ENCODE results near the gene FAM228B. TPM values are rescaled to one million over a fixed set of nuclear protein-coding genes. Genes with fewer than 3 reads are reported as not detected.

The FAM228B gene
- total and polyA plus RNA-seq, 2 donors (not counting 1 experiment from before 2014, with no cell fraction given) = 11.9 to 13.1 TPM

DNA sequence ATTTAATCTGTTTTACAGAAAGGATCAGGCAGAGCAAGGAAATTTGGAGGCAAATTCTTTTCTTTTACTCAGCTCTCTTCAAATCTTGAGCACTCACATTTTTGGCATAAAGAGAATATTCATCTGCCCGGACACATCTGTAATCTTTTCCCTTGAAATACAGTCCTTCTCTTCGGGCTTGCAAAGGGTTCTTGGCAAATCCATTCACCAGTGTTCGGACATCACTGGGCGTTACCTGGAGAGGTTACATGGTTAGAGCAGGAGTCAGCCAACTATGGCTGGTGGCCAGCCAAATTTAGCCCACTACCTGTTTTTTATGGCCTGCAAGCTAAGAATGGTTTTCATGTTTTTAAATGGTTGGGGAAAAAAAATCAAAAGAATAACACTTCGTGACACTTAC lies 2.2 kb upstream of the FAM228B start:
- H3K27ac ChIP-seq (ENCODE audit: insufficient read depth, low read length) = no peak overlapping the region
- no peak overlapping the region for H3K4me3 ChIP-seq (replicated peaks in 1 of 4; ENCODE audit: control extremely low read depth in 1 of 4, insufficient read depth in 1 of 4, low read depth in 3 of 4, low read length in 4 of 4)
- H3K27me3 ChIP-seq (ENCODE audit: control insufficient read depth, insufficient read depth, low read length) = no peaks in the 10 kb centered on the region
- H2AFZ ChIP-seq (ENCODE audit: low read length) = no peak overlapping the region
- H3K79me2 ChIP-seq (ENCODE audit: control insufficient read depth, insufficient read depth, low read length) = no peaks in the 10 kb centered on the region
- no peaks in the 10 kb centered on the region for H3K9me3 ChIP-seq (ENCODE audit: control insufficient read depth, insufficient read depth, low read depth, low read length)
- H3K4me2 ChIP-seq (ENCODE audit: extremely low read depth, insufficient read depth, low read length) = no peak overlapping the region
- TF ChIP-seq EZH2 (IDR thresholded peaks at IDR 0.05; ENCODE audit: low read length, missing control alignments) = no peak
- TF ChIP-seq, protein P1, sequence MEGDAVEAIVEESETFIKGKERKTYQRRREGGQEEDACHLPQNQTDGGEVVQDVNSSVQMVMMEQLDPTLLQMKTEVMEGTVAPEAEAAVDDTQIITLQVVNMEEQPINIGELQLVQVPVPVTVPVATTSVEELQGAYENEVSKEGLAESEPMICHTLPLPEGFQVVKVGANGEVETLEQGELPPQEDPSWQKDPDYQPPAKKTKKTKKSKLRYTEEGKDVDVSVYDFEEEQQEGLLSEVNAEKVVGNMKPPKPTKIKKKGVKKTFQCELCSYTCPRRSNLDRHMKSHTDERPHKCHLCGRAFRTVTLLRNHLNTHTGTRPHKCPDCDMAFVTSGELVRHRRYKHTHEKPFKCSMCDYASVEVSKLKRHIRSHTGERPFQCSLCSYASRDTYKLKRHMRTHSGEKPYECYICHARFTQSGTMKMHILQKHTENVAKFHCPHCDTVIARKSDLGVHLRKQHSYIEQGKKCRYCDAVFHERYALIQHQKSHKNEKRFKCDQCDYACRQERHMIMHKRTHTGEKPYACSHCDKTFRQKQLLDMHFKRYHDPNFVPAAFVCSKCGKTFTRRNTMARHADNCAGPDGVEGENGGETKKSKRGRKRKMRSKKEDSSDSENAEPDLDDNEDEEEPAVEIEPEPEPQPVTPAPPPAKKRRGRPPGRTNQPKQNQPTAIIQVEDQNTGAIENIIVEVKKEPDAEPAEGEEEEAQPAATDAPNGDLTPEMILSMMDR (conservative IDR thresholded peaks at IDR 0.05 in 1 of 2, IDR thresholded peaks at IDR 0.05 in 1 of 2; ENCODE audit: low read depth in 1 of 2, low read length in 2 of 2) = no peak
- H3K36me3 ChIP-seq (ENCODE audit: control insufficient read depth, insufficient read depth, low read length) = no peaks in the 10 kb centered on the region
- no peaks in the 10 kb centered on the region for H4K20me1 ChIP-seq (ENCODE audit: control insufficient read depth, extremely low read depth, insufficient read depth, low read length)
- no peaks in the 10 kb centered on the region for H3K4me1 ChIP-seq (ENCODE audit: control insufficient read depth, extremely low read depth, insufficient read depth, low read length)
- H3K9ac ChIP-seq (ENCODE audit: insufficient read depth, low read length) = no peak overlapping the region
- no peak for DNase-seq (ENCODE audit: low read depth in 2 of 2)

DNA sequence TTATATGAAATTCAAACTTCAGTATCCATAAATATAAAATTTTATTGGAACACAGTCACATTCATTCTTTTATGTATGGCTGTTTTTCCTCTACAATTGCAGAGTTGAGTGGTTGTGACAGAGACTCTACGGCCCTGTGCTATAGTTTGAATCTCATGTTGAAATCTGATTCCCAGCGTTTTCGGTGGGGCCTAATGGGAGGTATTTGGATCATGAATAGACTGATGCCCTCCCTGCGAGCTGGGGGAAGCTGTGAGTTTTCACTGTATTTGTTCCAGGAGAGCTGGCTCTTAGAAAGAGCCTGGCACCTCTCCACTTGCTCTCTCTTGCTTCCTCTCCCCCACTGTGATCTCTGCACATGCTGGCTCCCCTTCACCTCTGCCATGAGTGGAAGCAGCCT lies 1.8 kb upstream of the FAM228B start:
- no peak overlapping the region for H3K27ac ChIP-seq (ENCODE audit: insufficient read depth, low read length)
- DNase-seq (ENCODE audit: low read depth in 2 of 2) = peak in 1 of 2 donors; percentile 10

DNA sequence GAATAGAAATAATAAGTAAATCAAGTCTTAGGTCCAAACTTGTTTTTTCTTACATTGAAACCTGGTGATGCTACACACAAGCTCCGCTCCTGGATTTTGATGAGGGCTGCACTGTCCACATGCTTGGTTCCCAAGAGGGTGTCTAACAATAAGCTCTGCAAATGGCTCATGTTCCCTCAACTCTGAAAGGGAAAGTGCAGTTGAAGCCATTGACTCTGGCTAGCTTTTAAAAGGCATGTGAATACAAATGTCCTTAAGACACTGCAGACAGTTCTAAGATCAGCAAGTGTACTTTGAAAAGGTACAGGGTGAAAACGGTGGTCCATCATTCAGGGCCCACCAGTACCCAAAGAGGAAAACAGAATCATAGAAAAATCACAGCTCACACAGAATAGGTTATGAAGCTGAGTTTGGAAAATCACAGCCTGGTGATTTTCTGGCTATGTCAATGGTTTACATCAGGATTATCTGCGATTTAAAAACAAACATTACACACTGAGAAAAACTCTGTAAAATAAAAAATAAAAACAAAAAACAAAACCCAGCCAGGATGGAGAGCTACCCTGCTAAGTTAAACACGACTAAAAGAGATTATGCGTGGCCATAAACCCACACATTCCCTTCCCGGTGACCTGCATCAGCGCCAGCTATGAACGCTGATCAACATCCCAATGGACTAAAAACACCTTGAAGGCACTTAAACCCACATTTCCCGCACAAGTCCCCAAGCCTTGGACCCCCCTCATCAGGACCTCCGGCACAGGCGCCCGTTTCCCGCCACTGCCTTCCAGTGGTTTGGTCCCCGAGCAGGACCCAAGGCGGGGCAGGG lies 689 bp upstream of the FAM228B start:
- H3K4me1 ChIP-seq (ENCODE audit: control insufficient read depth, extremely low read depth, insufficient read depth, low read length) = no peaks in the 10 kb centered on the region
- DNase-seq (ENCODE audit: low read depth in 2 of 2) = peak in 1 of 2 donors; percentile 11

More for the DNA sequence above, 1.8 kb upstream of the FAM228B start:
- Histone ChIP-seq H3K9ac (ENCODE audit: insufficient read depth, low read length) (no peak overlapping the region), H3K27me3 (ENCODE audit: control insufficient read depth, insufficient read depth, low read length) (no peaks in the 10 kb centered on the region), H3K79me2 (ENCODE audit: control insufficient read depth, insufficient read depth, low read length) (no peaks in the 10 kb centered on the region), H3K4me2 (ENCODE audit: extremely low read depth, insufficient read depth, low read length) (no peak overlapping the region), H3K4me1 (ENCODE audit: control insufficient read depth, extremely low read depth, insufficient read depth, low read length) (no peaks in the 10 kb centered on the region), H2AFZ (ENCODE audit: low read length) (no peak overlapping the region), H3K4me3 (replicated peaks in 1 of 4; ENCODE audit: control extremely low read depth in 1 of 4, insufficient read depth in 1 of 4, low read depth in 3 of 4, low read length in 4 of 4) (no peak overlapping the region), H3K9me3 (ENCODE audit: control insufficient read depth, insufficient read depth, low read depth, low read length) (no peaks in the 10 kb centered on the region), H4K20me1 (ENCODE audit: control insufficient read depth, extremely low read depth, insufficient read depth, low read length) (no peaks in the 10 kb centered on the region), H3K36me3 (ENCODE audit: control insufficient read depth, insufficient read depth, low read length) (no peaks in the 10 kb centered on the region)
- TF ChIP-seq, protein P1 (conservative IDR thresholded peaks at IDR 0.05 in 1 of 2, IDR thresholded peaks at IDR 0.05 in 1 of 2; ENCODE audit: low read depth in 1 of 2, low read length in 2 of 2) = no peak
- no peak for TF ChIP-seq EZH2 (IDR thresholded peaks at IDR 0.05; ENCODE audit: low read length, missing control alignments)

More for the DNA sequence above, 689 bp upstream of the FAM228B start:
- Histone ChIP-seq H3K4me2 (ENCODE audit: extremely low read depth, insufficient read depth, low read length) (peak overlapping the region; percentile 69), H3K4me3 (replicated peaks in 1 of 4; ENCODE audit: control extremely low read depth in 1 of 4, insufficient read depth in 1 of 4, low read depth in 3 of 4, low read length in 4 of 4) (peak overlapping the region; percentile 37 to 79 (median 67)), H4K20me1 (ENCODE audit: control insufficient read depth, extremely low read depth, insufficient read depth, low read length) (no peaks in the 10 kb centered on the region), H3K9me3 (ENCODE audit: control insufficient read depth, insufficient read depth, low read depth, low read length) (no peaks in the 10 kb centered on the region), H3K36me3 (ENCODE audit: control insufficient read depth, insufficient read depth, low read length) (no peaks in the 10 kb centered on the region), H3K27ac (ENCODE audit: insufficient read depth, low read length) (peak overlapping the region; percentile 77), H3K9ac (ENCODE audit: insufficient read depth, low read length) (peak overlapping the region; percentile 77), H3K27me3 (ENCODE audit: control insufficient read depth, insufficient read depth, low read length) (no peaks in the 10 kb centered on the region), H2AFZ (ENCODE audit: low read length) (peak overlapping the region; percentile 79), H3K79me2 (ENCODE audit: control insufficient read depth, insufficient read depth, low read length) (no peaks in the 10 kb centered on the region)
- TF ChIP-seq EZH2 (IDR thresholded peaks at IDR 0.05; ENCODE audit: low read length, missing control alignments) = no peak
- TF ChIP-seq, protein P1 (conservative IDR thresholded peaks at IDR 0.05 in 1 of 2, IDR thresholded peaks at IDR 0.05 in 1 of 2; ENCODE audit: low read depth in 1 of 2, low read length in 2 of 2) = no peak

All from fibroblast of lung (primary cell).